Activated T-cell treated with anti-CD3 and anti-CD28 coated beads, Interleukin-2, amount 50 U/mL, for 48 hours (primary cell): ENCODE measurements around the gene FBXL20.
A peak's percentile ranks its signal among the peaks of the same experiment; 100 is the strongest.
"Not testable (repeated sequence)": the region's sequence is repeated elsewhere in the genome, so short reads cannot be mapped to it uniquely, and the experiment has no call there.

Source experiments
- DNase-seq, 2 experiments: peaks; one replicate each; pipeline ENCODE4 v3.0.0-alpha.2; 2020

FBXL20 gene, protein sequence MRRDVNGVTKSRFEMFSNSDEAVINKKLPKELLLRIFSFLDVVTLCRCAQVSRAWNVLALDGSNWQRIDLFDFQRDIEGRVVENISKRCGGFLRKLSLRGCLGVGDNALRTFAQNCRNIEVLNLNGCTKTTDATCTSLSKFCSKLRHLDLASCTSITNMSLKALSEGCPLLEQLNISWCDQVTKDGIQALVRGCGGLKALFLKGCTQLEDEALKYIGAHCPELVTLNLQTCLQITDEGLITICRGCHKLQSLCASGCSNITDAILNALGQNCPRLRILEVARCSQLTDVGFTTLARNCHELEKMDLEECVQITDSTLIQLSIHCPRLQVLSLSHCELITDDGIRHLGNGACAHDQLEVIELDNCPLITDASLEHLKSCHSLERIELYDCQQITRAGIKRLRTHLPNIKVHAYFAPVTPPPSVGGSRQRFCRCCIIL

DNA sequence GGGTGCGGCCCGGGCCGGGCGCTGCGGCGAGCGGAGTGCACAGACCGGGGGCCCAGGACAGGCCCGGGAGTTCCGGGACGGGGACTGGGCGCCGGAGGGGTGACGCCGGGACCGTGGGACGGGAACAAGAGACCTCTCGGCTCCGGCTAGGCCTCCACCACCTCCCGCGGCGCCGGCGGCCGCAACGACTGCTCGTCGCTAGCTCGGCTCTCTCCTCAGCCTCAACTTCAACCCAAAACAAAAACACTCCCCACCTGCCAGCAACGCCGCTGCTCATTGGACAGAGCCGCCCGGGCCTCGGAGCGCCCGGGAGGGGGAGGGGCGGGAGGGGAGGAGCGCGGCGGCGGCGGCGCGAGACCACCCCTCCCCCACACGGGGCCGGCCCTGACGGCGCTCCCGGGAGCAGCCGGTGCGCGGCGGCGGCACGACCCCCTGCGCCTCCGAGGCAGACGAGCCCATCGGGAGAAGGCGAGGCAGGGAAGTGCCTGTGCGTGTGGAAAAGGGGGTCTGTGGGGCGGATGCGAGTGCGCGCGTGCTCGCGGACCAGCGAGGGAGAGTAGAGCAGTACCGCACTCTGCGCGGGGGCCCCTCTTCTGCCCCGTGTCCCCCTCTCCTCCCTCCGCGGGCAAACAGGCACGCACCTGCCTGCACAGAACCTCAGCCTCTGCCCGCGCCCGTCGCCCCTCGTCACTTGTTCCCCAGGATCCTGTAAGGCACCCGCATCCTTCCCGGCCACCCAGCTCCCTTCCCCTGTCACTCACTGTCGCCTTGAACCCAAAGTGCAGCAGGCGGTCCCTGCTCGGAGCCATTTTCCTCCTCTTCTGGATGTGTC, at the start of gene FBXL20:
Gene FBXL20 (minus strand): TSS at position 215 of the 832 bp plus-strand sequence. CDS start 224 bp downstream, outside the sequence.
- DNase-seq = peak; percentile 94

DNA sequence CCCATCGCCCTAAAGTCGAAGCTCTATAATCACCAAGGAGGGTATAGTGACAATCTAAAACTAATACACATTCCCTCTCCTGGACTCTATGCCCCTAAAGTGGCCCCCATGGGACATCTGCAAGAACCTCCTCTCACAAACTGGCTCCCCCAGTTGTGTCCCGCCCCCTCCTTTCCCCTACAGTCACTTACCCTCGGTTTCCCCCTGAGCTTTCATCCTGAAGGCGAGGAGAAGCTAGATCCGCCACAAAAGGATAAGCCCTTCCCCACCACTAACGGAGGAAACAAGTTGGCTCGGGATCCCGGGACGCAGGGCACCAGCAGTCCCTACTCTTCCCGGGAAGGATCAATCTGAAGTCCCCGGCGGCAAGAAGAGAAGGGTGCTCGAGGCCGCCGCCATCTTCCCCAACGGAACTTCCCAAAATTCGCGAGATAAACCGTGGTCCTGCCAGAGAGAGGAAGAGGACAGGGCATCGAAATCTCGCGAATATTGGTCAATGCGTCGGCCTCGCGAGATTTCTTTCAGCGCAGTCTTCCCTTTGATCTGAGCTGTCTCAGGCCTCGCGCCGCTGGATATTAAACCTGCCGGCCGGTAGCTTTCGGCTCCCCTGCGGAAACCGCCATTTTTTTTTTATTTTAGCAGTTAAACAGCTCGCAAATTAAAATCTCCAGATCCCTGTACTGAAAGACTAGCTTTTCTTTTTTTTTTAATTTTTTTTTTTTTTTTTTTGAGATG, 49.6 kb upstream of the FBXL20 start, which contains the start of gene MED1:
Gene MED1 (minus strand): TSS at position 417 of the 735 bp plus-strand sequence. CDS start 201 bp downstream, at position 216.
- peak; percentile 89 to 93 for DNase-seq

DNA sequence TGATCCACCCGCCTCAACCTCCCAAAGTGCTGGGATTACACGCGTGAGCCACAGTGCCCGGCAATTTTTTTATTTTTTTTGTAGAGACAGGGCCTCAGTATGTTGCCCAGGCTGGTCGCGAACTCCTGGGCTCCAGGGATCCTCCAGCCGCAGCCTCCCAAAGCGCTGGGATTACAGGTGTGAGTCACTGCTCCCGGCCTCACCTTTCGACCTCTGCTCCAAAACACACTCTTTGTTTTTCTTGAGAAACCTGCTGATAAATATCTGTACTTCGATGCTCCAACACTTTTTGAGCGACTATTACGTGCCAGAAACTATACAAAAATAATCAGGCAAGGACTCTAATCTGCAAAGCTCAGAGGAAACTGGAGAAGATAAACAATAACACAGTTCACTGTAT, 48.6 kb upstream of the FBXL20 start:
- no peak for DNase-seq

DNA sequence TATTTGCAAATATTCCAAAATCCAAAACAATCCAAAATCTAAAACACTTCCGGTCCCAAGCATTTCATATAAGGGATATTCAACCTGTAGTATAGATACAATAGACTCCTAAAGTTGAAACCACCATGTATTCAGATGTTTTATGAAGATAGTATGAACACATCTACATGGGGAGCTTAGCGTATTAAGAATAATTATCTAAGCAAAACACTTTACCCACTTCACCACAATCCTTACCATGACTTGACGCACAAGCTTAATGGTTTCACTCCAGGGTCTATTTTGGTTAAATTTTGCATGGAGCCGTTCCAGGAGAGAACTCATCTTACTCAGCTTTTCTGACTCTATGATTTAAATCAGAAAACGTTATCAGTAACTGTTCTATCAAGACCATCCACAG, 46.1 kb upstream of the FBXL20 start:
- no peak for DNase-seq

DNA sequence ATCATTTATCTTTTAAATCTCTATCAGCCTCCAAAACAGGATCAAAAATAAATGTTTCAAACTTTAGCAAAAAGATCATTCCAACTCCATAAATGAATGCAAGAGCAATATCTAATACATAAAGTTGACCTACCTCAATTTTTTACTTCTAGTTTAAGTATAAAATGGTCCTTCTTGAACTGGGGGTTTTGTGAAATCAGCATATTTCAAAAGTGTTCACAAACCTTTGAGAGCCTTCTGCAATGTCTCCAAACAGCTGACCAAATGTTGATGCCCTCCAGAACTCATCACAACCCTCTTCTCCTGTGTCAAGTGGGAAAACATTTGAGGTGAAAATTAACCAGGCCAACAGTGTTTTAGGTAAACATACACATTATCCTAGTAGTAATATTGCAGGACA, 41.9 kb upstream of the FBXL20 start:
- DNase-seq = no peak

DNA sequence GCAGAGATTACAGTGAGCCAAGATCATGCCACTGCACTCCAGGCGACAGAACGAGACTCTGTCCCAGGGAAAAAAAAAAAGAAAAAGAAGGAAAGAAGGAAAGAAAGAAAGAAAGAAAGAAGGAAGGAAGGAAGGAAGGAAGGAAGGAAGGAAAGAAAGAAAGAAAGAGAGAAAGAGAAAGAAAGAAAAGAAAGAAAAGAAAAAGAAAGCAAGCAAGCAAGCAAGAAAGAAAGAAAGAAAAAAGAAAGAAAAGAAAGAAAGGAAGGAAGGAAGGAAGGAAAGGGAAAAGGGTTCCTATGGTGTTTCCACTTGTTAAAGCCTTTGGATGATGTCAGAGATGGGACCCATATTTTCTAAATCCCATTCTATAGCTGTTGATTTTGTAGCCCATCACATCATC, 38.4 kb upstream of the FBXL20 start:
- DNase-seq = not testable (repeated sequence)

DNA sequence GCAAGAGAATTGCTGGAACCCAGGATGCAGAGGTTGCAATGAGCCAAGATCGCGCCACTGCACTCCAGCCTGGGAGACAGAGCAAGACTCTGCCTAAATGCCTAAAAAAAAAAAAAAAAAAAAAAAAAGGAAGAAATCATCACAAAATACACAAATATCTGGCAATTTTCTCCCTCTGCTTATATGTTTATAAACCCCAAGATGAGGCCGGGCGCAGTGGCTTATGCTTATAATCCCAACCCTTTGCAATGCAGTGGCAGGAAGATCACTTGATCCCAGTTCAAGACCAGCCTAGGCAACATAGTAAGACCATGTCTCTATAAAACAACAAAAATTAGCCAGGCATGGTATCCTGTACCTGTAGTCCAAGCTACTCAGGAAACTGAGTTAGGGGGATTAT, 28.2 kb upstream of the FBXL20 start:
- no peak for DNase-seq

DNA sequence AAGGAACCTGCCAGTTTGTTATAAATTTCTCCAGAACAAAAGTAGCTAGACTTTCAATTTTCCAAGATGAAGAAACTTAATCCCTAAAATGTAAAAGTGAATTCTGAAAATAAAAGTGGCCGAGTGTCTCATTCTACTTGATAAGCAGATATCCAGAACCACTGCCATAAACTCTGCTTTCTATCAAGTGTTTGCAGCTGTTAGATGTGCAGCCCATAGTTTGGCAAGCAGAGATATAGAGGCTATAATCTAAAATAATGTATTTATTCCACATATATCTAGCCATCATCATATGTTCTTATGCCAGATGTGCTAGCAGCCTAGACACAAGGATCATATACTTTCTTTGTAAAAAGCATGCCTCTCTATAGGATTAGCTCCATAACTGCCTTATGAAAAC, 14.7 kb upstream of the FBXL20 start:
- no peak for DNase-seq

DNA sequence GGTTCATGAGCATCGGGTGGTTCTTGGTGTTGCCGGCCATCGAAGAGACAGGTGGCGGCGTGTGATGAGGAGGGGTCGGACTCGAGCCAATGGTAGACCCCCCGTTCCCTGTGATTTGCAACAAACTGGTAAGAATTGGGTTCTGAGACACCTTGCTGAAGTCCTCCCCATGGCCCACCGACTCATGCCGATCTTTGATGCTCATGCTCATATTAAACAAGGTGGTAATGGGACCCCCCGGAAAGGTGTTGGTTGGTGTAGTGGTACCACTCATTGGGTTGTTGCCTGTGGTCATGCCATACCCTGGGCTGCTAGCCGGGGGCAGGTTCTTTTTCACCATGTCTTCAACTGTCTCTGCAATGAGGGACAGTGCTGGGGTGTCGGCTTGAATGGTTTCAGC, 8.9 kb upstream of the FBXL20 start:
- DNase-seq = no peak

DNA sequence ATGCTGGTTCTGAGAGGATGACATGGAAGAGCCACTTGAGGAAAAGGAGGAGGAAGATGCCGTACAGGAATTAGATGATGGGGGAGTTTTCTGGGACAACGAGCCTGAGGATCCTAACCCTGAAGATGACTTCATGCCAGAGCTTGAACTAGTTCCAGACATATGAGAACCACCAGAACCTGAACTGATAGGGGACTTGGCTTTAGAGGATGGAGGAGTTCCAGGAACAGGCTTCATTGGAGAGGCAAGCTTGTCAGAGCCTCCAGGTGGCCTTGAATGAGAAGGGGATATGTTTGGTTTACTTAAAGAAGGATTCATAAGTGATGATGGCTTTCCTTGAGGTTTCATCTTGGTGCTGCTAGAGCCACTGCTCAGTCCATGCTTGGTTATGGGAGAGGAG, 6.9 kb upstream of the FBXL20 start:
- no peak for DNase-seq

DNA sequence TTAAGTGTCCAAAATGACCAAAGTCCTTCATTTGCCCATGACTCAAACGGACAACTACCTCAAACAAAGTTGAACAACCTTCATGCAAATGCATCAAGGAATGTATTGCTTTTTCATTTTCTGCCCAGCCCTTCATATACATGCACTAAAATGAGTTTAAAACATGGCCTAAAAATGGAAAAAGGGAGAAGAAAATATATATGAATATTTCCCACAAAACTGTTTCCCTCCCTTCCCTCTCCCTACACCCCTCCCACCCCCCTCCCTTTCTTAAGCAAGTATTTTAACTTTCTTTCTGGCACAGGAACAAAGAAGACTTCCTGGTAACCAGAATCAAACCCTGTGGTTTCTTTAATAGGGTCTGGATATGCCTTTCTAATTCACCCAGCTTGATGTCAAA, 5.5 kb upstream of the FBXL20 start:
- no peak for DNase-seq

DNA sequence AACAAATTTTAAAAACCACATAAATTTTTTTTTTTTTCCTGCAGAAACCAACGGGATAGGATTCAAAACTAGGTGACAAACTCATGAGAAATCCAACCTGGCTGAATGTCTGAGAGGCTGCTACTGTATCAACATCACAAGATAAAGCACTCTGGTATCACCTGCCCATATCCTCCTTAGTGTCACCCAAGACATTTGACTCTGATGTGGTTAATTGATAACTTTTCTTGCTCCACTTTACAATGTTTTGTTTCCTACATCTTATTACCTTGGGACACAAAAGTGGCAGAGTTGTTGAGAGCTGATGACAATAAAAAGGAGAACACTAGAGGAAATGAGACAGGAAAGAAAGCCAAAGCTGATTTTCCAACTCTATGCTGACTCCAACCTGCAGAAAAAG, 4.0 kb upstream of the FBXL20 start:
- no peak for DNase-seq

DNA sequence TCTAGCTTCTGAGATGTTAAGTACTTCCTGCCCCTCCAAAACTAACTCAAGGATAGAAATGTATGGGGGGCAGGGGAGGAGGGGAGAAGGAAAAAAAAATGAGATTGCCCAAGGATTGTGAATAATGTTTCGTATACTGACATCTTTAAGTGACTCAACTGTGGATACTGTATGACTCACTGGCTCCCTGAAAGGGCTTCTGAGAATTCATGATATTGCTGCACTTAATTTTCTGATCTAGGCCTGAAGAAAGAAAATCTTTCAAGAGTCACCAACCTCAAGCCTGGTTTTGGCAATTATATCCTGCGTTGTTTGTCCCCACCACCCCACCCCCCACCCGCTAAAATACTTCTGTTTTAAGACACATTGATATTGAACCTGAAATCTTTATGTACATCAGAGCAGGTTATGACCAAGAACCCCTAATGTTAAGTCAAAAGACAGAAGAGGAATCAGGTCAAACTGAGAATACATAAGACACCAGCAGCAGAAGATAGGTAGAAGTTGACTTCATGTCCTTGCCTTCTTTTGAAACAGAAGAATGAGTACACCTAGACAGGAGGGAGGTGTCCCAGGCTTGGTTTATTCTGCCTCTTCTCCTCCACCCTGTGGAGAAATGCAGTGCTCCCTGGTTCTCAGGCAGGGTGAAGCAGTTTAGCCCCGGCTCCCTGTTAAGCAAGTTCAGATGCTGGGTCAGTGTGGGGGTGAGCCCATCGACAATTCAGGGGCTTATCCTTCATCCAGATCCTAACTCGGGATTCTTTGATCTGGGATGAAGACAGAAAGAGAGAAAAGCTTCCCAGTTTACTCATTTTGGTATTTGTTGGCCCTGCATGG, 3.3 kb upstream of the FBXL20 start:
- peak; percentile 33 to 42 for DNase-seq

DNA sequence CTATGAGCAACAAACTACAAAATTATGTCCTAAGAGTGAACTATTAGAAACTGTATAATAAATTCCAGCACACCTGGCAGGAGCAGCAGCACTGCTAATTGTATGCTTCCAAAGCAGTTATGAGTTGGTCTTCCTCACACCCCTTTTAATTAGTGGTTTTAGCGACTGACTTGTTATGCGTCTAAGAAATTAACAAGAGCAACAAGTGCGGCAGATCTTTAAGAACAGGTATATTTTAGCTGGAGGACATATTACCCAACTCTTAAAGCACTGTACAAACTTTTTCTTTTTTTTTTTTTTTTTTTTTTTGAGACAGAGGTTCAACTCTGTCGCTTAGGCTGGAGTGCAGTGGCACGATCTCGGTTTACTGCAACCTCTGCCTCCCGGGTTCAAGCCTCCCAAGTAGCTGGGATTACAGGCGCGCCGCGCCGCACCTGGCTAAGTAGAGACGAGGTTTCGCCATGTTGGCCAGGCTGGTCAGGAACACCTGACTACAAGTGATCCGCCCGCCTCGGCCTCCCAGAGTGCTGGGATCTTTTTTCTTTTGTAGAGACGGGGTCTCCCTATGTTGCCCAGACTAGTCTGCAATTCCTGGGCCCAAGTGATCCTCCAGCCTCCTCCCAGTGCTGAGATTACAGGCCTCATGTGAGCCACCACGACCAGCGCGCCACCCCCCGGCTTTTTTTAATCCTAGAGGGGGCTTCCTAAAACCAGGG, 1.6 kb upstream of the FBXL20 start:
- DNase-seq = peak in 1 of 2 experiments; percentile 27

DNA sequence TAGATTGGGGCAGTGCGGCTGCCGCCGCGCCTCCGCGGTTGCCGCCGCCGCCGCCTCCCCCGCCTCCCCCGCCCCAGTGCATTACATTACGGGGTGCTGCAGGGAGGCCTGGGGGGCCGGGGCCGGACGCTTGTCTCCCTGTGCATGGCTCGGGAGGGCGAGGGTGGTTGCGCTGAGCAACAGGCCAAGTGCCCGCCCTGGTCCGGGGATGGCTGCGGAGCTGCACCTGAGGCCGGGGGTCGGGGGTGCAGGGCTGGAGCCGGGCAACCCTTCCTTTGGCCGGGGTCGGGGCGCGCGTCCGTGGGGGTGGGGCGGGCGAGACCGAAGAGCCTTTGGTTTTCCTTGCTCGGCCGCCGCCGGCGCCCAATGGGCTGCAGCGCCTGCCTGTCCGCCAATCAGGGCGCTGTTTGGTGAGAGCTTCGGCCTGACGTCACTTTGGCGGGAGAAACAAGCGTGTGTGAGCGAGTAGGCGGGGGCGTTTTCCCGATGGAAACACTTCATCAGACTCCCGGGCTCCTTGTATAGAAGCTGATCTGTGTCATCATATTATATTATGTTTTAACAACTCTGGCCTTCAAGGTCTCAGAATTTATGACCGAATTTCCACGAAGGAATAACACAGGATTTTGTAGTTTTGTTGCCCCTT, 941 bp upstream of the FBXL20 start:
- DNase-seq = peak; percentile 93

DNA sequence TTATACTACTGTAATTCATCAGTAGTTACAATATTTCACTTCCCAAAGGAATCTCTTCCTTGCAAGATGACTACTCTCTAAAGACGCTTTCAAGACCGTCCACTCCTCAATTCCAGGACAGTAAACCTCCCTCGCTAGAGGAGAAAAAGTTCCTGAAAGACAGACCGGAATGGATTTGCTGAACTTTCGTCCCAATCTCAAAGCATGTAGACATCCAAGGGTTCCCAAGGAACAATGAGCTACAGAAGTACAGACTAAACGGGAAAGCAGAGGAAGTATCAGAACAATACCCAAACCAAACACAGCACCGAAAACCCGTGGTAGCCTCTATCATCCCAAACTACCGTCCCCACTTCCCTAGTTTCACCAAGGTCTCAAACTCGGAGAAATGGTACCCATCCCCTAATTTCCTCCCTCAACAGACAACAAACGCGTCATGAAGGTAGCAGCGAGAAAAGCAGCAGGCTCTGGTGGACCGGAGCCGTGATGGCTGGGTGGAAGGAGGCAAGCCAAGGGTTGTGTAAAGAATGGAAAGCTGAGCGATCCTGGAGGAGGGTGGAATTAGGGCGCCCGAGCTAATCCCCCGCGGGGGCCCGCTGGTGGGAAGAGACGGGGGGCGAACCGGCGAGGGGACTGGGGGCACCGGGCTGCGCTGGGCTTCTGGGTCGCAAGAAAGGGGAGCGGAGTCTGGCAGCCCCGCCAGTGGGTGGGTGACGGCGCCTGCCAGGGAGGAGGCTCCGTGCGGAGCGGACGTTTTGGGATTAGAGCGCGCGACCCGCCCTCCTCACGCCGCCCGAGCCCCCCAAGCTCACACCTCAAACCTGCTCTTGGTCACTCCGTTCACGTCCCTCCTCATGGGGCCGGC, 647 bp downstream of the FBXL20 start:
- no peak for DNase-seq

DNA sequence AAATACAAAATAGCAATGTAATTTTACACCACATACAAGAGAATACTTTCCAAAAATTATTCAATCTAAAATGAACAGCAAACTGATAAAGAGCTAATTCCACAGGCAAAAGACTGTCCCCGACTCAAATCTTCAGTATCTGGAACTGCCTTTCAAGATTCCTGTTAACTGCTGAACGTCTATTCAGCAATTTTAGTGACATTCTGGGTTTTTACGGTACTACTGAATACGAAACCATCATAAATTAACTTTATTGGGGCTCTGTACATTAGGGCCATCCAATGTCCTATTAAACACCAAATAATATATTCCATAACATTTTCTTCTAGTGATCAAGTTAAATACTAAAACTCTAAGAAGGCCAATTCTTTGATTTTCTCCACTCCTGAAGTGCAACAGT, 1.6 kb downstream of the FBXL20 start:
- DNase-seq = no peak

DNA sequence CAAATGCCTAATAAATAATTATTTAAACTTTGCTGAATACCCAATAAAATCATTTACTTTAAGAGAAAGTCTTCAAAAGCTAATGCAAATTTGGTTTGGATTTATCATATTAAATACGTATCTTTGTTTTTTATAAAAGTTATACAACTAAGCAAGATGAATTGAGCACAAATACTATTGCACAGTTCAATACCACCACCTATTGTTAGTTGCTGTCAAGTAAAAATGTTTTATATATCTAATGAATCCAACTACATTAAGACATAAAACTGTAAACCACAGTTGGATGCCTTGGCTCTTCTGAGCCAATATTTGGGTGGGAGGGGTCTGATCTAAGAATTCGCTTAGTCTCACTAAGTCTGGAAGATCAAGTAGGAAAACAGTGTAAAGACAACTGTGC, 7.7 kb downstream of the FBXL20 start:
- no peak for DNase-seq

DNA sequence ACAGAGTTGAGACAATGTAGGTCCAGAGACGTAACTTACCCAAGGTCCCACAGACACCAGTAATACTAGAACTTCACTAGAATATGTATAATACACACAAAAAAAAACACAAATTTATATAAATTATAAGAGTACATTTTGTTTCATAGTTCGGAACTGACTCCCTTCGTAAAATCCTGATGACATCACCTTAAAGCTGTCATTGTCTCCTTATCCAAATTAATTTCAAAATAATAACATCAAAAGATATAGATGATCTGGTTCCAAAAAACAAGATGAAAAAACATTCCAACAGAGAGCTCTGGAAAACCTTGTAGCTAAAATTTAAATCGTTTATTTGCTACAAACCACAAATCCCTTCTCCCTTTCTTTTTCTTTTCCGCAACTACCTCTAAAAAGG, 10.0 kb downstream of the FBXL20 start:
- DNase-seq = no peak

DNA sequence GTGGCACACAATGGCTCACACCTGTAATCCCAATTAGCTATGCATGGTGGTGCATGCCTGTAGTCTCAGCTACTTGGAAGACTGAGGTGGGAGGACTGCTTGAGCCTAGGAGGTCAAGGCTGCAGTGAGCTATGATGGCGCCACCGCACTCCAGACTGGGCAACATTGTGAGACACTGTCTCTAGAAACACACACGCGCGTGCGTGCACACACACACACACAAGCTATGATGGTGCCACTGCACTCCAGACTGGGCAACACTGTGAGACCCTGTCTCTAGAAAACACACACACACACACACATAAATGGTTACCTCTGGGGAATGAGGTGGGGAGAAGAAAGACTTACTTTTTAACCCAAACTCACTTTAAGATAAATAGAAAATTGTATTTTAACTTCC, 16.4 kb downstream of the FBXL20 start:
- no peak for DNase-seq
